Astrocyte (in vitro differentiated cells and primary cell): Measurements from ENCODE around the gene GRID2IP.
"Not testable (repeated sequence)": the region's sequence is repeated elsewhere in the genome, so short reads cannot be mapped to it uniquely, and the experiment has no call there.

Source experiments
- EZH2 ChIP-seq: IDR thresholded peaks from 2 replicates; pipeline ENCODE4 v1.6.1; 2012; ENCODE audit warnings: mild to moderate bottlenecking, low read length, inconsistent platforms; ENCODE audit not compliant: insufficient read depth
- TF ChIP-seq, protein P1 (sequence below): IDR thresholded peaks from 2 replicates; pipeline ENCODE4 v1.5.1; 2011; ENCODE audit warnings: low read depth, mild to moderate bottlenecking, inconsistent platforms, low read length, moderate library complexity; ENCODE audit not compliant: insufficient read depth

- TF ChIP-seq, protein P1, sequence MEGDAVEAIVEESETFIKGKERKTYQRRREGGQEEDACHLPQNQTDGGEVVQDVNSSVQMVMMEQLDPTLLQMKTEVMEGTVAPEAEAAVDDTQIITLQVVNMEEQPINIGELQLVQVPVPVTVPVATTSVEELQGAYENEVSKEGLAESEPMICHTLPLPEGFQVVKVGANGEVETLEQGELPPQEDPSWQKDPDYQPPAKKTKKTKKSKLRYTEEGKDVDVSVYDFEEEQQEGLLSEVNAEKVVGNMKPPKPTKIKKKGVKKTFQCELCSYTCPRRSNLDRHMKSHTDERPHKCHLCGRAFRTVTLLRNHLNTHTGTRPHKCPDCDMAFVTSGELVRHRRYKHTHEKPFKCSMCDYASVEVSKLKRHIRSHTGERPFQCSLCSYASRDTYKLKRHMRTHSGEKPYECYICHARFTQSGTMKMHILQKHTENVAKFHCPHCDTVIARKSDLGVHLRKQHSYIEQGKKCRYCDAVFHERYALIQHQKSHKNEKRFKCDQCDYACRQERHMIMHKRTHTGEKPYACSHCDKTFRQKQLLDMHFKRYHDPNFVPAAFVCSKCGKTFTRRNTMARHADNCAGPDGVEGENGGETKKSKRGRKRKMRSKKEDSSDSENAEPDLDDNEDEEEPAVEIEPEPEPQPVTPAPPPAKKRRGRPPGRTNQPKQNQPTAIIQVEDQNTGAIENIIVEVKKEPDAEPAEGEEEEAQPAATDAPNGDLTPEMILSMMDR: not testable (repeated sequence)
- not testable (repeated sequence) for TF ChIP-seq EZH2
Observed at GRCh38 chr7:6449884-6450283, 101.4 kb downstream of the GRID2IP start.
